Measurements from ENCODE around the gene ADAP1.
"Not testable (repeated sequence)": the region's sequence is repeated elsewhere in the genome, so short reads cannot be mapped to it uniquely, and the experiment has no call there.

The ADAP1 gene

GRCh38 chr7:954330-955238 is at the start of gene ADAP1:
ADAP1 (minus strand) TSS chr7:954680; CDS start chr7:954477, 203 bp downstream.
- DNase-seq: no peak

- DNase-seq: not testable (repeated sequence)
Measured at GRCh38 chr7:1002445-1002844, 48.0 kb upstream of the ADAP1 start.

- not testable (repeated sequence) for DNase-seq
Measured at GRCh38 chr7:1002026-1002425, 47.5 kb upstream of the ADAP1 start.

- DNase-seq: not testable (repeated sequence)
Measured at GRCh38 chr7:1001069-1001770, 46.7 kb upstream of the ADAP1 start.

GRCh38 chr7:999941-1000935 is 45.8 kb upstream of the ADAP1 start:
- DNase-seq: no peak

- DNase-seq: no peak
Measured at GRCh38 chr7:999149-999879, 44.8 kb upstream of the ADAP1 start.

- no peak for DNase-seq
Measured at GRCh38 chr7:997404-998395, 43.2 kb upstream of the ADAP1 start.

GRCh38 chr7:996079-996872 is 41.8 kb upstream of the ADAP1 start:
- DNase-seq: no peak

GRCh38 chr7:995571-995970 is 41.1 kb upstream of the ADAP1 start:
- DNase-seq: no peak

- no peak for DNase-seq
Measured at GRCh38 chr7:994592-995308, 40.3 kb upstream of the ADAP1 start.

- DNase-seq: peak; percentile 91
Measured at GRCh38 chr7:992709-993607, 38.5 kb upstream of the ADAP1 start.

- DNase-seq: no peak
Measured at GRCh38 chr7:991729-992656, 37.5 kb upstream of the ADAP1 start.

- DNase-seq: no peak
Measured at GRCh38 chr7:990933-991728, 36.7 kb upstream of the ADAP1 start.

GRCh38 chr7:990352-990932 is 36.0 kb upstream of the ADAP1 start:
- no peak for DNase-seq

GRCh38 chr7:988963-989529 is 34.6 kb upstream of the ADAP1 start:
- DNase-seq: no peak
